Neuron (in vitro differentiated cells): ENCODE results near the gene INPP5B.

Experiments used
- H2AFZ ChIP-seq: one replicate; pipeline ENCODE4 v1.6.1; 2013; ENCODE audit warnings: low read depth, mild to moderate bottlenecking, inconsistent platforms, low read length, moderate library complexity
- H3K27me3 ChIP-seq: one replicate; pipeline ENCODE4 v1.6.1; 2013; ENCODE audit warnings: low read length; ENCODE audit not compliant: insufficient read depth
- H3K36me3 ChIP-seq: one replicate; pipeline ENCODE4 v1.6.1; 2013; ENCODE audit warnings: low read length; ENCODE audit not compliant: insufficient read depth
- H3K4me1 ChIP-seq: one replicate; pipeline ENCODE4 v1.6.1; 2013; ENCODE audit warnings: low read length; ENCODE audit not compliant: insufficient read depth
- H3K4me3 ChIP-seq: 2 replicates; pipeline ENCODE4 v1.5.1; 2013; ENCODE audit warnings: mild to moderate bottlenecking, low read length, moderate library complexity
- H3K9me3 ChIP-seq: one replicate; pipeline ENCODE4 v1.6.1; 2013; ENCODE audit warnings: low read length

The INPP5B gene

GRCh38 chr1:37822906-37823815 is 123.7 kb downstream of the INPP5B start:
- Histone ChIP-seq H2AFZ (no peak overlapping the region), H3K4me3 (no peak overlapping the region), H3K27me3 (no peaks in the 10 kb centered on the region), H3K36me3 (peaks cover 59% of the 10 kb centered on the region), H3K4me1 (no peaks in the 10 kb centered on the region), H3K9me3 (no peaks in the 10 kb centered on the region)

- Histone ChIP-seq H3K4me3 (no peak overlapping the region), H3K9me3 (no peaks in the 10 kb centered on the region), H3K27me3 (no peaks in the 10 kb centered on the region), H3K4me1 (no peaks in the 10 kb centered on the region), H2AFZ (no peak overlapping the region), H3K36me3 (peaks cover 63% of the 10 kb centered on the region)
Measured at GRCh38 chr1:37821481-37821880, 125.4 kb downstream of the INPP5B start.

GRCh38 chr1:37817481-37817880 is 129.4 kb downstream of the INPP5B start:
- Histone ChIP-seq H3K4me3 (no peak overlapping the region), H3K36me3 (peaks cover 67% of the 10 kb centered on the region), H3K4me1 (no peaks in the 10 kb centered on the region), H2AFZ (no peak overlapping the region), H3K9me3 (no peaks in the 10 kb centered on the region), H3K27me3 (no peaks in the 10 kb centered on the region)

- no peak overlapping the region for H2AFZ ChIP-seq
- peaks cover 40% of the 10 kb centered on the region for H3K36me3 ChIP-seq
- H3K27me3 ChIP-seq = no peaks in the 10 kb centered on the region
- H3K4me1 ChIP-seq = peaks cover 10% of the 10 kb centered on the region
- H3K9me3 ChIP-seq = no peaks in the 10 kb centered on the region
- no peak overlapping the region for H3K4me3 ChIP-seq
Measured at GRCh38 chr1:37814252-37814651, 132.6 kb downstream of the INPP5B start.

GRCh38 chr1:37813529-37814145 is 133.2 kb downstream of the INPP5B start:
- Histone ChIP-seq H3K4me3 (no peak overlapping the region), H3K4me1 (peaks cover 16% of the 10 kb centered on the region), H2AFZ (no peak overlapping the region), H3K27me3 (no peaks in the 10 kb centered on the region), H3K9me3 (no peaks in the 10 kb centered on the region), H3K36me3 (peaks cover 35% of the 10 kb centered on the region)

GRCh38 chr1:37811027-37811655 is 135.7 kb downstream of the INPP5B start:
- Histone ChIP-seq H3K36me3 (peaks cover 27% of the 10 kb centered on the region), H3K9me3 (no peaks in the 10 kb centered on the region), H3K4me3 (no peak overlapping the region), H2AFZ (no peak overlapping the region), H3K27me3 (no peaks in the 10 kb centered on the region), H3K4me1 (peaks cover 27% of the 10 kb centered on the region)
